Stimulated activated CD4-positive, alpha-beta T cell treated with anti-CD3 and anti-CD28 coated beads, Interleukin-12 subunit alpha, Interleukin-12 subunit beta, amount 100 ng/mL, for 24 hours (primary cell): ENCODE data around the gene ANAPC2.

Source experiments
- DNase-seq, 2 experiments: peaks; one replicate each; pipeline ENCODE4 v3.0.0-alpha.2; 2020; ENCODE audit warnings: low read depth in 2 of 2

The ANAPC2 gene

DNA sequence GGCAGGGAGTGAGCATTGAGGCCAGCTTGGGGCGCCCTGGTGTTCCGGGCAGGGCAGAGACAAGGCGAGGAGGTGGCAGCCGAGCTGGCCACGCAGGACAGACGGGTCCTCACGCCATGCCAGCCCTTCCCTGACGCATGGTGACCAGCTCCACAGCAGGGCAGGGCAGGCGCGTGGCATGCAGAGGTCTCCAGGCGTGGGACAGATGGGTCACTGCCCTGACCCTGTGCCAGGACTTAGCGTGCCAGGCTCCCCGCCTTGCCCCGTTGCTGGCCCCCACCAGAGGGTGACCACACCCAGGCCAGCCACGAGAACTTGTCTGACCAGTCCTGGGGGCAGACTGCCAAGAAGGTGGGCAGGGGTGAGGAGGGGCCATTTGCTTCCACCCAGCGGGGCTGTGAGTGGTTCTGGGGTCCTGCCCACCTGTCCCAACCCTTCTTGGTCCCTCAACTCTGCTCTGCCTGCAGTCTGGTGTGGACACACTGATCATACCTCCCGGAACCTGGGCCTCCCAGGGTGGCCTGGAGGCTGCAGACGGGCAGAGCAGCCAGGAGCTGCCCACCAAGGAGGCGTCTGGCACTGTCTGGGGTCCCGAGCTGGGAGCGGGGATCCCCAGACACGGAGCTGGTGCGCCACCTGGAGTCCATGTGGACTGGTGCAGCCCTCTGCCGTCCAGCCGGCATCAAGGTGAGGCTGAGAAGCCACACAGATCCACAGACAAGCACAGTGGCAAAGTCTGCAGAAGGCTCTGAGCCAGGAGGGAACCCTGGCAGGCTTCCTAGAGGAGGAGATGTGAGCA is 38.9 kb upstream of the ANAPC2 start, which contains the start of gene RNF224:
TSS of gene RNF224 (plus strand) at position 449 of the 799 bp plus-strand sequence. CDS start 834 bp downstream, outside the sequence.
- peak; percentile 48 to 80 for DNase-seq

DNA sequence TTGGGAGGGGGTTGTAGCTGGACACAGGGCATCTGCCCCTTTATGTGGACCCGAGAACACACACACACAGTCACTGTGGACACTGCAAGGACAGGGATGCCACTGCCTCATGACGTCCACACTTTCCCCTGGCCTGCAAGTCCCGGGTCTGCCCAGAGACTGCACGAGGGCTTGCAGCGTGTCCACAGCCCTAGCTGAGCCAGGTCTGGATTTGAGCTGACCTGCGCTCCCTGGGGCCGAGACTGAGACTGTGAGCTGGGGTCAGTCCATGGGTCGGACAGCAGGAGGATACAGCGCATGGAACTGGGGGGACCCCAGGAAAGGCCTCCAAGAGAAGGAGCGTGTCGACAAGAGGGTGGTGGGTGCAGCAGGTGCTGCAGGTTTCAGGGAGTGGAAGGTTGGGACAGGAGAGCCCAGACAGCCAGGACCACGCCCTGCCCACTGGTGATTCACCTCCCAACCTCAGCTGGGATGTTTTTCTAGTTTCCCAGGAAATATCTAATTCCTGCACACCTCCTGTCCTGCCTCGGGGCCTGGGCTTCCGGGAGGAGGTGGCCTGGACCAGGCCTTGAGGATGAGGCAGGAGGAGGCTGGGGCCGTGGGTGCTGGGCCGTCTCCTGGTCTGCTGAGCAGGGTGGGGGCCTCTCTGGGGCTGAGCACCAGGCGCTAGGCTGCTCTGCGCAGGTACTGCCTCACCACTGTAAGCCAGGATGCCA is 38.1 kb upstream of the ANAPC2 start:
- no peak for DNase-seq

DNA sequence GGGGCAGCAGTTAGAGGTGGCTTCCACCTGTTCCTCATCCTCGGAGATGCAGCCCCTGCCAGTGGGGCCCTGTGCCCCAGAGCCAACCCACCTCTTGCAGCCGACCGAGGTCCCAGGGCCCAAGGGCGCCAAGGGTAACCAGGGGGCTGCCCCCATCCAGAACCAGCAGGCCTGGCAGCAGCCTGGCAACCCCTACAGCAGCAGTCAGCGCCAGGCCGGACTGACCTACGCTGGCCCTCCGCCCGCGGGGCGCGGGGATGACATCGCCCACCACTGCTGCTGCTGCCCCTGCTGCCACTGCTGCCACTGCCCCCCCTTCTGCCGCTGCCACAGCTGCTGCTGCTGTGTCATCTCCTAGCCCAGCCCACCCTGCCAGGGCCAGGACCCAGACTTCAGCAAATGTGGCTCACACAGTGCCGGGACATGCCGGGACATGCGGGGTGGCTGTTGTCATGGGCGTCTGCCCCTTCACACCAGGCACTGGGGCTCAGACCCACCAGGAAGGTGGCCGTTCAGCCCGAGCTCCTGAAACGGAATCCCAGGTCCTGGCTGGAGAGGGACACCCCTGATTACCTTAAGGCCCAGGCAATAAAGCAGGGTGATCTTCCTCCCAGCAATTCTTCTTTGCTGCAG is 37.5 kb upstream of the ANAPC2 start:
- no peak for DNase-seq

- DNase-seq, result no peak
These were observed 36.7 kb upstream of the ANAPC2 start, which contains the start of gene CYSRT1 for GRCh38 chr9:137224830-137225694. Gene CYSRT1, plus strand, starts transcription at chr9:137225174. Its CDS starts 448 bp downstream, at chr9:137225622.

- peak; percentile 97 to 98 for DNase-seq
These were observed 35.0 kb upstream of the ANAPC2 start for GRCh38 chr9:137223078-137223970.

GRCh38 chr9:137222190-137223077 is 34.1 kb upstream of the ANAPC2 start, which contains the start of gene RNF208:
Gene RNF208, minus strand, starts transcription at chr9:137222240. Its CDS starts 1,028 bp downstream, at chr9:137221212.
- DNase-seq, result no peak

- DNase-seq, result no peak
These were observed 33.2 kb upstream of the ANAPC2 start for GRCh38 chr9:137221506-137222111.

DNA sequence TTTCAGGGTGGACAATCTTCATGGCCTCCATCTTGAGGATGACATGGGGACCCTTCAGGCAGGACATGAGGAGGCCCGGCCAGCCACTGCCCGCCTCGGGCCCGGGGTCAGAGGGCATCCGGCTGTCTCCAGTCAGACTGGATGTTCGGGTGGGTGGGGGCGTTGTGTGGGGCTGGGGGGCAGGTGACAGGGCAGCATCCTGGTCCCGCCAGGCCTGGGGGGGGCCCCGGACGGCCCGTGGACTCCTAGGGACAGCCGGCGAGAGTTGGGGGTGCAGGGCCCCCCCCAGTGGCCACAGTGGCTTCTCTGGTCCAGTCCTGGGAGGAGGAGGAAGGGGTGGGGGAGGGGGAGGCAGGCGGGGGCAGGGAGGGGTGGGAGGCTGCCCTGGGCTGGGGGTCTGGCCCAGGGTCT is 32.7 kb upstream of the ANAPC2 start:
- DNase-seq, result no peak

GRCh38 chr9:137220317-137221094 is 32.1 kb upstream of the ANAPC2 start:
- DNase-seq, result no peak

- DNase-seq, result no peak
These were observed 31.5 kb upstream of the ANAPC2 start for GRCh38 chr9:137219757-137220316.

DNA sequence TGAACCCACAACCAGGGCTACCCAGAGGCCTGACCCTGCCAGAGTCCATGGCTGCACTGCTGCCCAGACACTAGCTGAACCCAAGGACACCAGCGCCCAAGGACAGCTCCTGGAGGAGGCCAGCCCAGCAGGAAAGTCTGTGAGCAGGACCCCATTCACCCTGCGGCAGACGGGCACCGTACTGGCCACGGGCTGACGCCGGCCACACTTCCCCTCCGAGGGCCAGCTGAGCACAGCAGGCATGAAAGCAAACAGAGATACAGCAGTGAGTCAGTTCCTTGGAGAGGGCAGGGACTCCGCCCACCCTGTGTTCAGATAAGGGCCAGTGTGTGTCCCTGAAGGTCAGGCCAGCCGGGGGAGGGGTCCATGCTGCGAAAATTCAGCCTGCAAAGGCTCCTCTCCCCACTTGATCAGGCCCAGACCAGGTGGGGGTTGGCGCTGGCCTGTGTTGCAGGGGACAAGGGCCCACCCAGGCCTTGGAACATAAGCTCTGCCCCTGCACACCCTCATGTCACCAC is 30.5 kb upstream of the ANAPC2 start:
- DNase-seq, result no peak

DNA sequence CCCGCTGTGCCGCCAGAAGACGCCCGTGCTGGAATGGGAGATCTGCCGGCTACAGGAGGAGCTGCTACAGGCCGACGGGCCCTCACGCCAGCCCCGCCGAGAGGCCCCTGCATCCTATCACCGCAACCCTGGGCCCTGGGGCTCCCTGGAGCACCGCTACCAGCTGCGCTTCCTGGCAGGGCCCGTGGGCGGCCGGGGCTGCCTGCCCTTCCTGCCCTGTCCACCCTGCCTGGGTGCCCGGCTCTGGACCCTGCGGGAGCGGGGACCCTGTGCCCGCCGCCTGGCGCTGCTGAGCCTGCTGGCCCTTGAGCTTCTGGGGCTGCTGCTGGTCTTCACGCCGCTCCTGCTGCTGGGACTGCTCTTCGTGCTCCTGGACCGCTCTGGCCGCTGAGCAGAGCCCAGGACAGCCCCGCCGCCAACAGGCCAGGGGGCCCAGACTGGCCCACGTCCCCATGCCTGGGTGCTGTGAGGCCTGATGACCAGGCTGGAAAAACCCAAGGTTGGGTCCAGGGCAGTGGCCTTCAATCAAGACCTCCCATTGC is 29.9 kb upstream of the ANAPC2 start:
- no peak for DNase-seq

GRCh38 chr9:137217276-137218211 is 29.2 kb upstream of the ANAPC2 start:
- DNase-seq, result no peak

- DNase-seq, result no peak
These were observed 28.0 kb upstream of the ANAPC2 start for GRCh38 chr9:137216188-137216965.
